Sigmoid colon (tissue), 7 donors: ENCODE measurements around the gene IL27RA. TPM values are rescaled to one million over a fixed set of nuclear protein-coding genes. Genes with fewer than 3 reads are reported as not detected.

ENCODE experiments used
- DNase-seq: peaks from one replicate; pipeline ENCODE4 v3.0.0-alpha.2; 2019
- H3K27ac ChIP-seq, 4 donors: fragments of 200-600 bp; sonication (generic); one replicate each; pipeline ENCODE4 v1.5.1; 2016 to 2019; ENCODE audit warnings: mild to moderate bottlenecking in 1 of 4
- H3K27me3 ChIP-seq, 3 donors: fragments of 200-600 bp; sonication (generic); one replicate each; pipeline ENCODE4 v1.5.1; 2019; ENCODE audit warnings: mild to moderate bottlenecking in 1 of 3
- H3K36me3 ChIP-seq, 4 donors: fragments of 200-600 bp; sonication (generic); one replicate each; pipeline ENCODE4 v1.5.1; 2016 to 2019
- H3K4me1 ChIP-seq, 4 donors: fragments of 200-600 bp; sonication (generic); one replicate each; pipeline ENCODE4 v1.5.1; 2017 to 2019
- H3K4me3 ChIP-seq, 4 donors: fragments of 200-600 bp; sonication (generic); one replicate each; pipeline ENCODE4 v1.5.1; 2017 to 2019; ENCODE audit warnings: mild to moderate bottlenecking in 2 of 4, moderate library complexity in 1 of 4
- H3K9me3 ChIP-seq, 4 donors: fragments of 200-600 bp in 3 of 4; sonication (generic) in 3 of 4; one replicate each; pipeline versions ENCODE4 v1.5.1 to v1.6.1; 2013 to 2019
- EP300 ChIP-seq, 4 donors: sonication (generic); formaldehyde crosslinking; IDR thresholded peaks; one replicate each; pipeline ENCODE4 v1.6.1; 2017; ENCODE audit warnings: antibody characterized with exemption in 4 of 4
- POLR2A ChIP-seq, 2 donors: fragments of 450-650 bp; IDR thresholded peaks; one replicate each; pipeline ENCODE4 v1.6.1; 2016; ENCODE audit warnings: antibody characterized with exemption in 2 of 2, mild to moderate bottlenecking in 2 of 2, moderate library complexity in 2 of 2
- POLR2AphosphoS5 ChIP-seq, 4 donors: sonication (generic); formaldehyde crosslinking; IDR thresholded peaks; one replicate each; pipeline ENCODE4 v1.6.1; 2017; ENCODE audit warnings: antibody characterized with exemption in 4 of 4
- WGBS, 2 donors: extraction: QIAGEN DNeasy Blood & Tissue Kit; methylation state at CpG; one replicate each; pipeline ENCODE4 v1.1.7; 2013; 5-methylcytosine and 5-hydroxymethylcytosine counted together
- intact Hi-C: fragments of 100-400 bp; cut with DNase I; formaldehyde crosslinking; loops from one replicate; pipeline ENCODE4 v1.15.1; 2023
- polyA plus RNA-seq, 3 donors: library from polyadenylated mRNA; stranded (reverse); fragments of 200-250 nt; gene quantifications; one replicate each; pipeline ENCODE4 v1.2.3, GENCODE V29; 2013
- total RNA-seq, 4 donors: library from RNA; depleted of rRNA; stranded (reverse); fragments of >200 nt; gene quantifications; one replicate each; pipeline ENCODE4 v1.1.0, GENCODE V29; 2016
- TF ChIP-seq, protein P1 (sequence below), 4 experiments: fragments of 450-650 bp in 3 of 4; fragments of 200-600 bp in 1 of 4; IDR thresholded peaks; one replicate each; pipeline ENCODE4 v1.5.1; 2016 to 2019; ENCODE audit warnings: antibody characterized with exemption in 4 of 4, mild to moderate bottlenecking in 3 of 4, moderate library complexity in 2 of 4
- donor health status: healthy with polysubstance abuse.
- donor health status: Bipolar disorder and iron deficiency.
- donor health status: healthy.

The IL27RA gene
- total and polyA plus RNA-seq, 7 donors = 0.60 to 10.3 (median 1.5) TPM

DNA sequence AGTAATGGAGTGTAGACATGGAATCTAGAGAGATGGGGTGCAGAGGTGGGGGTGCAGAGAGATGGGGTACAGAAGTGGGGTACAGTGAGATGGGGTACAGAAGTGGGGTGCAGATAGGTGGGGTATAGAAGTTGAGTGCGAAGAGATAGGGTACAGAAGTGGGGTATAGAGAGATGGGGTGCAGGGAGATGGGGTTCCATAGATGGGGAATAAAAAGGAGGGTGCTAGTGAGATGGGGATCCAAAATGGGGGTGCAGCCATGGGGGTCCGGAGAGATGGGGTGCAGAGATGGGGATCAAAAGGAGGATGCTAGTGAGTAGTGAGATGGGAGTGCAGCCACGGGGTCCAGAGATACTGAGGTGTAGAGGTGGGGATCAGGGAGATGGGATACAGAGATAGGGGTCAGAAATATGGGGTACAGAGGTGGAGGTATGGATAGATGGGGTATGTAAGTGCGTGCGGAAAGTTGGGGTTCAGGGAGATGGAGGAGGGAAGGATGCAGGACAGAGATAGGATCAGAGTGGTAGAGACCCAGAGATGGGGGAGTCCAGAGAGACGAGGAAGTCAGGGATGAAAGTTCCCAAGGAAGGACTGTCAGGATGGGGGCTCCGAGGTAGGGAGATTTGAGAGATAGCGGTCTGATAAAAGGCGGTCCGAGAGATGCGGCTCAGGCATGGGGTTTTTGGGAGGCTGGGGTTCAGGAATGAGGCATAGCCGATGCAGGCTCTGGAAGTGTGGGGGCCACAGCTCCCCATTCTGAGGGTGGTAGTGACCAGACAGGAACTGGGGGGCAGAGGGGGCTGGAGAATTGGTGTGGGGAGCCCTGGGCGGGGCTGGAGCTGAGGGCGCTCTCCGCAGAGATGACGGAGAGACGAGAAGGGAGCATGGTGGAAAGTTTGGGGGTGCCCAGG is 26.9 kb downstream of the IL27RA start:
- no peak overlapping the region for H3K4me3 ChIP-seq
- H3K27ac ChIP-seq = no peak overlapping the region
- TF ChIP-seq EP300 (IDR thresholded peaks at IDR 0.05) (no peak), POLR2AphosphoS5 (IDR thresholded peaks at IDR 0.05) (no peak), POLR2A (IDR thresholded peaks at IDR 0.05) (no peak)
- TF ChIP-seq, protein P1, sequence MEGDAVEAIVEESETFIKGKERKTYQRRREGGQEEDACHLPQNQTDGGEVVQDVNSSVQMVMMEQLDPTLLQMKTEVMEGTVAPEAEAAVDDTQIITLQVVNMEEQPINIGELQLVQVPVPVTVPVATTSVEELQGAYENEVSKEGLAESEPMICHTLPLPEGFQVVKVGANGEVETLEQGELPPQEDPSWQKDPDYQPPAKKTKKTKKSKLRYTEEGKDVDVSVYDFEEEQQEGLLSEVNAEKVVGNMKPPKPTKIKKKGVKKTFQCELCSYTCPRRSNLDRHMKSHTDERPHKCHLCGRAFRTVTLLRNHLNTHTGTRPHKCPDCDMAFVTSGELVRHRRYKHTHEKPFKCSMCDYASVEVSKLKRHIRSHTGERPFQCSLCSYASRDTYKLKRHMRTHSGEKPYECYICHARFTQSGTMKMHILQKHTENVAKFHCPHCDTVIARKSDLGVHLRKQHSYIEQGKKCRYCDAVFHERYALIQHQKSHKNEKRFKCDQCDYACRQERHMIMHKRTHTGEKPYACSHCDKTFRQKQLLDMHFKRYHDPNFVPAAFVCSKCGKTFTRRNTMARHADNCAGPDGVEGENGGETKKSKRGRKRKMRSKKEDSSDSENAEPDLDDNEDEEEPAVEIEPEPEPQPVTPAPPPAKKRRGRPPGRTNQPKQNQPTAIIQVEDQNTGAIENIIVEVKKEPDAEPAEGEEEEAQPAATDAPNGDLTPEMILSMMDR (IDR thresholded peaks at IDR 0.05) = no peak
- H3K36me3 ChIP-seq = no peaks in the 10 kb centered on the region
- intact Hi-C loops = no loop called here
- no peak for DNase-seq
- peaks cover 14 to 63% (median 51%) of the 10 kb centered on the region in 3 donors for H3K27me3 ChIP-seq
- H3K4me1 ChIP-seq = peaks cover 0 to 16% (median 9%) of the 10 kb centered on the region in 4 donors
- no peaks in the 10 kb centered on the region for H3K9me3 ChIP-seq
- WGBS, 2 donors = 29 to 30% methylated on average over 17 of the region's 17 CpGs

DNA sequence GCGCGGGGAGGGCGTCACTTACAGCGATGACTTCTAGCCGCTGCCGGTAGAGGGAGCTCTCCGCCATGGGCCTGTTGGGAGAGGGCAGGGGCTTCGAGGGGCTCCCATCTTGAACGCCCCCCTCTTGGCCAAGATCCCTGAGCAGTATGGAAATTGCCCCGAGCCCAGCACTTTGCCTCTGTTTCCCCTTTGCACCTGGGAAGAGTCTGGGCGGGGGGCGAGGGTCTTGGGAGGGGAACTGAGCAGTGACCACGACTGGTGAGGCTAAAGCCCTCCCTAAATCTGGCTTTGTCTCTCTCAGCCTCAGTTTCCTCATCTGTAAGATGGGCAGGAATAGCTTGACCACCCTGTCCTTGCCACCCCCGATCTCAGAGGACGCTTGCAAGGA is 27.5 kb downstream of the IL27RA start:
- WGBS, 2 donors = 18 to 21% methylated on average over 15 of the region's 15 CpGs
- no peak overlapping the region for H3K4me3 ChIP-seq
- no peak overlapping the region for H3K27ac ChIP-seq
- no peaks in the 10 kb centered on the region for H3K36me3 ChIP-seq
- peaks cover 14 to 63% (median 51%) of the 10 kb centered on the region in 3 donors for H3K27me3 ChIP-seq
- no peak for DNase-seq
- H3K9me3 ChIP-seq = no peaks in the 10 kb centered on the region
- peaks cover 0 to 16% (median 9%) of the 10 kb centered on the region in 4 donors for H3K4me1 ChIP-seq
- no peak for TF ChIP-seq POLR2AphosphoS5 (IDR thresholded peaks at IDR 0.05)
- TF ChIP-seq, protein P1 (IDR thresholded peaks at IDR 0.05) = peak in 2 of 4 experiments; percentile 27 to 47
- intact Hi-C loops = no loop called here

DNA sequence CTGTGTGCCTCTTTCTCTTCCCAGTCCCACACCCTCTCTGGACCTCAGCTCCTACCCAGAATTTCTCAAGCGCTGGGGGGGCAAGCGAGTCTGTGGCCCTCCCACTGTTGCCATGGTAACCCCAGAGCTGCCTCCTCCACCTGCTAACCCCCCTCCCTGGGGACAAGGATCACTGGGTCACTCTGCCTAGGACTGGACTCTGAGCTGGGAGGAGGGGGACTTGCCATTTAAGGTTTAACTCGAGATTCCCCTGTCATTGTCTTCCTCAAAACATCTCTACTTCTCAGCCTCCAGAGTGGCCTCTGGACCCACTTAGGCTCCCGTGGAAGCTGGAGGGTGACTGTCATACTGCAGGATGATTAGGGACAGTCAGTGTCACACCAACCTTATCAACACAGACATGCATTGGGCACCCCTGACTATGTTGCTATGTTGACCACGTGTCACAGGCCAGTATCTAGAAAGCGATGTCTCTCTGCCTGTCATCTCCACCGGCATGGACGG is 28.1 kb downstream of the IL27RA start:
- Histone ChIP-seq H3K4me3 (no peak overlapping the region), H3K27me3 (peaks cover 14 to 63% (median 51%) of the 10 kb centered on the region in 3 donors), H3K4me1 (peaks cover 0 to 16% (median 9%) of the 10 kb centered on the region in 4 donors), H3K27ac (no peak overlapping the region), H3K36me3 (no peaks in the 10 kb centered on the region), H3K9me3 (no peaks in the 10 kb centered on the region)
- DNase-seq = no peak
- TF ChIP-seq EP300 (IDR thresholded peaks at IDR 0.05) (no peak), POLR2AphosphoS5 (IDR thresholded peaks at IDR 0.05) (no peak), POLR2A (IDR thresholded peaks at IDR 0.05) (no peak)
- TF ChIP-seq, protein P1 (IDR thresholded peaks at IDR 0.05) = no peak
- WGBS, 2 donors = 31 to 54% methylated on average over 8 of the region's 8 CpGs
- intact Hi-C loops = no loop called here

DNA sequence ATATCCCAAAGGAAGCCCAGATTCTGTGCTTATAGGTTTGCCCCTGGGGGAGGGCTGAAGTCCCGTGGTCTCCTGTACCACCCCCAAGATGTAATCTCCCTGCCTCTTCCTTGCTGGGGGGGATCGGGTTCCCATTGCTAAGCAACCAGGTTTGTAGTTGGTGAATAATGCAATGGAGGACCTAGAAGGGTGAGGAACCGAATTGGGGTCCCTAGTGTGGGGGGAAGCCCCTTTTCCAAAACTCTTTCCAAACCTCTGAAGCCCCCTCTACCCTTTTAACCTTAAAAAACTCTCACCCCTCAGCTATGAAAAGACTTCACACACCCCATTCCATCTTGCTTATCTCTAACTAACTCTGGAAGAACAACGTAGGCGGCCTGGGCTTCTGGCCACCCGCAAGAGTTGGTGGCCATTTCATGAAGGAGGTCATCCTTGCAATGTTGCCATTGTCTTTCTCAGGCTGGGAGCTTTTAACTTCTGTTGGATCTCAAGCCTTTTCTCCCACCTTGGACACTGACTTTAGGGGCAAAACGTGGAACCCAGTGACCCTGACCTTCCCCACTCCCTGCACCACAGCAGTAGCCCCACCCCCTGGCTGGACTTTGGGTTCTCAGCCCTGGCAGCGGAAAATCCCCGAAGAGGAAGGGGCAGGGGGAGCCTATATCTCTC is 29.7 kb downstream of the IL27RA start:
- Histone ChIP-seq H3K9me3 (no peaks in the 10 kb centered on the region), H3K4me1 (peaks cover 0 to 16% (median 9%) of the 10 kb centered on the region in 4 donors), H3K36me3 (no peaks in the 10 kb centered on the region), H3K27me3 (peaks cover 14 to 63% (median 51%) of the 10 kb centered on the region in 3 donors), H3K4me3 (no peak overlapping the region), H3K27ac (no peak overlapping the region)
- DNase-seq = no peak
- intact Hi-C loops = no loop called here
- TF ChIP-seq POLR2A (IDR thresholded peaks at IDR 0.05) (no peak), EP300 (IDR thresholded peaks at IDR 0.05) (no peak), POLR2AphosphoS5 (IDR thresholded peaks at IDR 0.05) (no peak)
- TF ChIP-seq, protein P1 (IDR thresholded peaks at IDR 0.05) = no peak
- 34 to 60% methylated on average over 9 of the region's 9 CpGs for WGBS, 2 donors
